ENCODE data around the gene SOCS1.

- TF ChIP-seq CTCF (IDR thresholded peaks at IDR 0.05 in 8 of 11, conservative IDR thresholded peaks at IDR 0.05 in 3 of 11) (no peak), POLR2A (IDR thresholded peaks at IDR 0.05) (no peak)
Observed at GRCh38 chr16:11265124-11265523, 9.1 kb upstream of the SOCS1 start.
